ENCODE data around the gene SOCS6.
"Not testable (repeated sequence)": the region's sequence is repeated elsewhere in the genome, so short reads cannot be mapped to it uniquely, and the experiment has no call there.

SOCS6 gene

GRCh38 chr18:70288851-70289328 is at the start of gene SOCS6:
SOCS6 (plus strand) TSS chr18:70289045; CDS start chr18:70324669, 35,624 bp downstream.
- Histone ChIP-seq H3K9me3 (no peaks in the 10 kb centered on the region), H3K4me1 (peaks cover 0 to 38% (median 16%) of the 10 kb centered on the region in 4 donors), H3K27ac (peak within 1 kb of the TSS; percentile 84 to 92), H3K4me3 (peak within 1 kb of the TSS; percentile 71 to 86), H3K27me3 (no peaks in the 10 kb centered on the region), H3K36me3 (no peaks in the 10 kb centered on the region)
- intact Hi-C loops (cut with DNase I; ENCODE audit: low total_unique reads) = loop anchor here (5.0 kb wide), 1 partner anchor 82 kb away; the partner anchor contains the start of gene RTTN
- peak; percentile 41 to 73 for DNase-seq
- TF ChIP-seq CTCF (IDR thresholded peaks at IDR 0.05) = no peak

GRCh38 chr18:70243131-70243929 is 45.5 kb upstream of the SOCS6 start:
- DNase-seq = no peak
- Histone ChIP-seq H3K4me3 (no peak overlapping the region), H3K27me3 (no peaks in the 10 kb centered on the region), H3K9me3 (peaks cover 0 to 5% (median 0%) of the 10 kb centered on the region in 3 donors), H3K27ac (no peak overlapping the region), H3K4me1 (no peaks in the 10 kb centered on the region), H3K36me3 (no peaks in the 10 kb centered on the region)
- intact Hi-C loops (cut with DNase I; ENCODE audit: low total_unique reads) = no loop called here
- no peak for TF ChIP-seq CTCF (IDR thresholded peaks at IDR 0.05)

- intact Hi-C loops (cut with DNase I; ENCODE audit: low total_unique reads) = no loop called here
- no peak for DNase-seq
- Histone ChIP-seq H3K4me1 (no peaks in the 10 kb centered on the region), H3K27ac (no peak overlapping the region), H3K27me3 (no peaks in the 10 kb centered on the region), H3K36me3 (no peaks in the 10 kb centered on the region), H3K9me3 (no peaks in the 10 kb centered on the region), H3K4me3 (no peak overlapping the region)
- TF ChIP-seq CTCF (IDR thresholded peaks at IDR 0.05) = no peak
These were observed 42.8 kb upstream of the SOCS6 start for GRCh38 chr18:70246061-70246466.

- intact Hi-C loops (cut with DNase I; ENCODE audit: low total_unique reads) = no loop called here
- Histone ChIP-seq H3K9me3 (no peaks in the 10 kb centered on the region), H3K4me3 (no peak overlapping the region), H3K27ac (no peak overlapping the region), H3K36me3 (no peaks in the 10 kb centered on the region), H3K4me1 (no peaks in the 10 kb centered on the region), H3K27me3 (no peaks in the 10 kb centered on the region)
- TF ChIP-seq CTCF (IDR thresholded peaks at IDR 0.05) = no peak
- no peak for DNase-seq
These were observed 39.7 kb upstream of the SOCS6 start for GRCh38 chr18:70249118-70249517.

GRCh38 chr18:70249861-70250260 is 39.0 kb upstream of the SOCS6 start:
- H3K9me3 ChIP-seq; H3K4me3 ChIP-seq; H3K36me3 ChIP-seq; H3K4me1 ChIP-seq; H3K27ac ChIP-seq; DNase-seq; H3K27me3 ChIP-seq; intact Hi-C loops (cut with DNase I; ENCODE audit: low total_unique reads): not testable (repeated sequence)

- DNase-seq = no peak
- no peaks in the 10 kb centered on the region for H3K4me1 ChIP-seq
- TF ChIP-seq CTCF (IDR thresholded peaks at IDR 0.05) = no peak
- H3K9me3 ChIP-seq = no peaks in the 10 kb centered on the region
- no peak overlapping the region for H3K27ac ChIP-seq
- no peak overlapping the region for H3K4me3 ChIP-seq
- intact Hi-C loops (cut with DNase I; ENCODE audit: low total_unique reads) = no loop called here
- no peaks in the 10 kb centered on the region for H3K27me3 ChIP-seq
- H3K36me3 ChIP-seq = no peaks in the 10 kb centered on the region
These were observed 38.1 kb upstream of the SOCS6 start for GRCh38 chr18:70250781-70251180.

Measured in tibial artery (tissue), 4 donors.